Lower leg skin (tissue), 4 donors: ENCODE results near the gene ARHGAP44. TPM values are rescaled to one million over a fixed set of nuclear protein-coding genes. Genes with fewer than 3 reads are reported as not detected.

ENCODE experiments used
- DNase-seq, 2 donors: peaks; one replicate each; pipeline ENCODE4 v3.0.0-alpha.2; 2019; ENCODE audit warnings: low spot score in 2 of 2
- H3K4me3 ChIP-seq: fragments of 200-600 bp; sonication (generic); 2 replicates; pipeline ENCODE4 v1.5.1; 2017; ENCODE audit warnings: mild to moderate bottlenecking, low read depth; ENCODE audit not compliant: poor library complexity, severe bottlenecking
- POLR2A ChIP-seq, 2 donors: fragments of 450-650 bp; IDR thresholded peaks; one replicate each; pipeline ENCODE4 v1.6.1; 2016 to 2017; ENCODE audit warnings: antibody characterized with exemption in 2 of 2, mild to moderate bottlenecking in 1 of 2, moderate library complexity in 1 of 2
- WGBS, 2 donors: methylation state at CpG; one replicate each; pipeline ENCODE4 v1.1.5; 2018; 5-methylcytosine and 5-hydroxymethylcytosine counted together
- intact Hi-C: fragments of 100-400 bp; cut with DNase I; formaldehyde crosslinking; loops from one replicate; pipeline ENCODE4 v1.15.0; 2023; ENCODE audit warnings: low total_unique reads
- total RNA-seq, 4 donors: library from RNA; depleted of rRNA; stranded (reverse); fragments of >200 nt; gene quantifications; one replicate each; pipeline ENCODE4 v1.1.0, GENCODE V29; 2016
- TF ChIP-seq, protein P1 (sequence below), 3 donors: fragments of 450-650 bp; IDR thresholded peaks; one replicate each; pipeline ENCODE4 v1.5.1; 2016; ENCODE audit warnings: antibody characterized with exemption in 3 of 3, mild to moderate bottlenecking in 3 of 3, moderate library complexity in 2 of 3

Gene ARHGAP44
- total RNA-seq, 4 donors from 2014 or later = 2.9 to 8.0 (median 3.0) TPM

DNA sequence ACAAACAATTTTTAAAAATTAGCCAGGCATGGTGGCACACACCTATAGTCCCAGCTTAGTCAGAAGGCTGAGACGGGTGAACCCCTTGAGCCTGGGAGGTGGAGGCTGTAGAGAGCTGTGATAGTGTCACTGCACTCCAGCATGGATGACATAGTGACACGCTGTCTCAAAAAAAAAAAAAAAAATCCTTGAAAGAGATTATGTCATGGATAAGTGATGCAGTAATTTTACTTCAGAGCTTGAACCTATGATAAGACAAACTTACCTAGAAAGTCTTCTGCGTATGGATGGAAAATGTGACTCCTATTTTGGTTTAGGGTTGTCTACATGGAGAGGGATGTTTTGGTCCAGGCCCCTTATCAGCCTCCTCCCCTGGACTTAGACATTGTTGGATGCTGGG lies 176.7 kb downstream of the ARHGAP44 start:
- H3K4me3 ChIP-seq = no peak overlapping the region
- no peak for TF ChIP-seq POLR2A (IDR thresholded peaks at IDR 0.05)
- TF ChIP-seq, protein P1, sequence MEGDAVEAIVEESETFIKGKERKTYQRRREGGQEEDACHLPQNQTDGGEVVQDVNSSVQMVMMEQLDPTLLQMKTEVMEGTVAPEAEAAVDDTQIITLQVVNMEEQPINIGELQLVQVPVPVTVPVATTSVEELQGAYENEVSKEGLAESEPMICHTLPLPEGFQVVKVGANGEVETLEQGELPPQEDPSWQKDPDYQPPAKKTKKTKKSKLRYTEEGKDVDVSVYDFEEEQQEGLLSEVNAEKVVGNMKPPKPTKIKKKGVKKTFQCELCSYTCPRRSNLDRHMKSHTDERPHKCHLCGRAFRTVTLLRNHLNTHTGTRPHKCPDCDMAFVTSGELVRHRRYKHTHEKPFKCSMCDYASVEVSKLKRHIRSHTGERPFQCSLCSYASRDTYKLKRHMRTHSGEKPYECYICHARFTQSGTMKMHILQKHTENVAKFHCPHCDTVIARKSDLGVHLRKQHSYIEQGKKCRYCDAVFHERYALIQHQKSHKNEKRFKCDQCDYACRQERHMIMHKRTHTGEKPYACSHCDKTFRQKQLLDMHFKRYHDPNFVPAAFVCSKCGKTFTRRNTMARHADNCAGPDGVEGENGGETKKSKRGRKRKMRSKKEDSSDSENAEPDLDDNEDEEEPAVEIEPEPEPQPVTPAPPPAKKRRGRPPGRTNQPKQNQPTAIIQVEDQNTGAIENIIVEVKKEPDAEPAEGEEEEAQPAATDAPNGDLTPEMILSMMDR (IDR thresholded peaks at IDR 0.05) = no peak
- no peak for DNase-seq
- intact Hi-C loops = no loop called here
- WGBS, 2 donors = 93 to 95% methylated on average over 3 of the region's 3 CpGs

DNA sequence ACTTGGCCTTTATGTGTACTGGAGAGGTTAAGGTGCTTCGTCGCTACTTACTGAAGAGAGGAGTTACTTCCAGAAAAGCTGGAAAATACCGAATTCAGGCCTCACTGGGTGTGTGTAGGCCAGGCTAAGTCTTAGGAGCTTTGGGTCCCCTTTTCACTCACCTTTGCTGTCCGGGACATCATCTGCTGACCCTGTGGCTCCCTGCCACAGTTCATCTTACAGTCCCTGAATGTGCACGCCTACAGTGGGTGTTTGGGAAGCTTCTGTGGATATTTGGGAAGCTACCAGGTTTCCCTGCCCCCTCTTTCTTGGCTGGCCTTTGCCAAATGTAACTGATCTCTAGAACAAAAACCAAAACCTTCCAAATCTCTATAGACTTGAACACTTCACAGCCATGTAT lies 177.1 kb downstream of the ARHGAP44 start:
- no peak for DNase-seq
- 88 to 93% methylated on average over 5 of the region's 5 CpGs for WGBS, 2 donors
- no peak overlapping the region for H3K4me3 ChIP-seq
- intact Hi-C loops = no loop called here
- TF ChIP-seq POLR2A (IDR thresholded peaks at IDR 0.05) = no peak
- TF ChIP-seq, protein P1 (IDR thresholded peaks at IDR 0.05) = no peak

DNA sequence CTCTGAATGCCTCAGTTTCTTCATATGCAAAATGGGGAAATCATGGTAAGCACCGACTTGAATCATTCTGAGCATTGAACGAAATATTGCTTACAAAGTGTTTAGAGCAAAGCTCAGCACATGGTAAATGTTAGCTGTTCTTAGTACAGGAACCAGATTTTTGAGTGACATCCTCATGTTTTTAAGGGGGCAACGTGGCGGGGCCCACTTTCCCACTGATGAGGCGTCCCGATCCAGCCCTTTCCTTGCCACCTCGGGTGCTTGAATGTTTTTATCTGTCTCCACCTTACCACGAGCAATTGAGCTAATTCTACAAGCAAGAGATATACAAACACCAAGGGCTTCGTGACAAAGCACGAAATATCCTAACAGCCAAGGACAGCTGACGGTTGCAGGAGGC lies 178.7 kb downstream of the ARHGAP44 start:
- no peak overlapping the region for H3K4me3 ChIP-seq
- TF ChIP-seq POLR2A (IDR thresholded peaks at IDR 0.05) = no peak
- TF ChIP-seq, protein P1 (IDR thresholded peaks at IDR 0.05) = no peak
- WGBS, 2 donors = 83% methylated on average over 11 of the region's 11 CpGs
- intact Hi-C loops = no loop called here
- DNase-seq = no peak

DNA sequence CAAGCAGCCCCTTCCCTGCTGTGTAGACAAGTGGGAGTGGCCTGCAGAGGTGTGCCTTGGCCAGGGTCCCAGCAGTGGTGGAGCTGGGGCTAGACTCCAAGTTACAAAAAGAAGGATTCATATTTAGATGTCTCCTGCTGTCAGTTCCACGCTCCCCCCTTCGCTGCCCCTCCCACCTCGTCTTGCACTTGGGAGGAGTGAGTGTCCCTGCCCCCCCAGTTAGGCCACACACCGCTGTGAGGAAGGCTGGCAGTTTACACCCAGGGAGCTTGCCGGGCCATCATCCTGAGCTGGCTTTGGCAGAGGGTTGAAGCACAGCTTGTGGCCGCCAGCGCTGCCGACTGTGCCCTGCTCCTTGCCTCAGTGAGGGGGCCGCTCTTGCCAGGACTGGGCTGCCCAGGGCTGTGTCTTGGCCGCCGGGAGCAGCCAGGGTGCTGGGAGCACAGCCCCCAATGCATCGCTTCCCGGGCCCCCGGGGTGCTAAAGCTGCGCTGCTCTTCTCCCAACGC lies 184.3 kb downstream of the ARHGAP44 start:
- H3K4me3 ChIP-seq = no peak overlapping the region
- TF ChIP-seq, protein P1 (IDR thresholded peaks at IDR 0.05) = no peak
- no peak for TF ChIP-seq POLR2A (IDR thresholded peaks at IDR 0.05)
- 1 to 6% methylated on average over 7 to 15 of the region's 16 CpGs for WGBS, 2 donors
- DNase-seq = no peak
- intact Hi-C loops = no loop called here

DNA sequence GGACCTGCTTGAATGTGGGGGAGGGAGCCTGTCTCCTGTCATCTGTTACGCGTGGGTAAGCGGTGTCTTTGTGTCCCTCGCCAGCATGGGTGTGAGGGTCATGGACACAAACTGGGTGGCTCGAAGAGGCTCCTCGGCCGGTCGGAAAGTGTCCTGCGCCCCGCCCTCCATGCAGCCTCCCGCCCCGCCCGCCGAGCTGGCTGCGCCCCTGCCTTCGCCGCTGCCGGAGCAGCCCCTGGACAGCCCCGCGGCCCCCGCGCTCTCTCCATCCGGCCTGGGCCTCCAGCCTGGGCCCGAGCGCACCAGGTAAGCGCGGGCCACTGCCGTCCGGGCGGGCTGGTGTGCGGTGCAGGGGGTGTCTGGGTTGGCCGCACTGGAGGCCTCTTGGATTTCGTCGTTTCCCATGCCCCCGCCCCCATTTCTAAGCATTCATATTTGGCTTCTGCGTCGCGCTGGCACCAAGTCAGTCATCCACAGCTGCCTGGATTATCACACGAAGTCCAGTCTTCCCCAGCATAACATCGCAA lies 184.8 kb downstream of the ARHGAP44 start:
- no peak overlapping the region for H3K4me3 ChIP-seq
- intact Hi-C loops = no loop called here
- TF ChIP-seq, protein P1 (IDR thresholded peaks at IDR 0.05) = no peak
- no peak for TF ChIP-seq POLR2A (IDR thresholded peaks at IDR 0.05)
- DNase-seq = no peak
- WGBS, 2 donors = 1 to 12% methylated on average over 13 to 31 of the region's 40 CpGs
